Sigmoid colon (tissue), 4 donors: ENCODE results near the gene NHERF1.

Source experiments
- CTCF ChIP-seq, 4 experiments: fragments of 450-650 bp in 3 of 4; fragments of 200-600 bp in 1 of 4; IDR thresholded peaks; one replicate each; pipeline ENCODE4 v1.5.1; 2016 to 2019; ENCODE audit warnings: antibody characterized with exemption in 4 of 4, mild to moderate bottlenecking in 3 of 4, moderate library complexity in 2 of 4
- EP300 ChIP-seq, 4 donors: sonication (generic); formaldehyde crosslinking; IDR thresholded peaks; one replicate each; pipeline ENCODE4 v1.6.1; 2017; ENCODE audit warnings: antibody characterized with exemption in 4 of 4
- POLR2A ChIP-seq, 2 donors: fragments of 450-650 bp; IDR thresholded peaks; one replicate each; pipeline ENCODE4 v1.6.1; 2016; ENCODE audit warnings: antibody characterized with exemption in 2 of 2, mild to moderate bottlenecking in 2 of 2, moderate library complexity in 2 of 2

DNA sequence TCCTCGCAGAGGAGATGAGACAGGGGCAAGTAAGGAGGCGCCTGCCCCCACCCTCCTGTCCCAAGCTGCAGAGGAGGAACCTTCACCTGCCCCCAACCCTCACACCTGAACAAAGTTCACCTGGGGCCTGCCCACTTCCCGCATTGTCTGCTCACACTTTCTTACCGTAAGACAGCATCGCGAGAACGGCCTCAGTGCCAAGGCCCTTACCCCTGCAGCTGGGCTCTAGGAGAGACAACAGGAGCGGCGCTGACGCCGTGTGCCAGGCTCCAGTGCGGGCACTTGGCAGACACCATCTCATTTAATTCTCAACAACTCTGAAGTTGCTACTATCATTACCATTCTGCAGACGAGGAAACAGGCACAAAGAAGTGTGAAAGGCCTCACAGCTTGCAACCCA, 23.6 kb downstream of the NHERF1 start:
- no peak for TF ChIP-seq CTCF (IDR thresholded peaks at IDR 0.05)
- TF ChIP-seq EP300 (IDR thresholded peaks at IDR 0.05): no peak
- no peak for TF ChIP-seq POLR2A (IDR thresholded peaks at IDR 0.05)
